GM21717 (cell line): ENCODE results near the gene PACRG.

Experiments used
- ATAC-seq: cut with Tn5 transposase; IDR thresholded peaks from one replicate; pipeline ENCODE4 v1.9.1; 2021; ENCODE audit warnings: mild to moderate bottlenecking, moderate library complexity; ENCODE audit not compliant: unreplicated experiment

Gene PACRG

DNA sequence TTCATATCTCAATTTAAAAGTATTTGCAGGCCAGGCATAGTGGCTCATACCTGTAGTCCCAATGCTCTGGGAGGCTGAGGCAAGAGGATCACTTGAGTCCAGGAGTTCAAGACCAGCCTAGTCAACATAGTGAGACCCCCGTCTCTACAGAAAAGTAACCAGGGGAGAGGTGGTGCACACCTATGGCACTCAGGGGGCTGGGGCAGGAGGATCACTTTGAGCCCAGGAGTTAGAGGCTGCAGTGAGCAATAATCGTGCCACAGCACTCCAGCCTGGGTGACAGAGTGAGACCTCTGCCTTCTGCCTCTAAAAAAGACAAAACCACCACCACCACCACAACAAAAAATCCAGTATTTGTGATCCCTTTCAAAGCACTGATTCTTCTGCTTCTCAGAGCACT, 501.3 kb downstream of the PACRG start:
- no peak for ATAC-seq

- no peak for ATAC-seq
Observed at GRCh38 chr6:163230901-163231300, 503.1 kb downstream of the PACRG start.

- no peak for ATAC-seq
Observed at GRCh38 chr6:163231356-163232014, 503.7 kb downstream of the PACRG start.

- no peak for ATAC-seq
Observed at GRCh38 chr6:163232015-163232523, 504.3 kb downstream of the PACRG start.

DNA sequence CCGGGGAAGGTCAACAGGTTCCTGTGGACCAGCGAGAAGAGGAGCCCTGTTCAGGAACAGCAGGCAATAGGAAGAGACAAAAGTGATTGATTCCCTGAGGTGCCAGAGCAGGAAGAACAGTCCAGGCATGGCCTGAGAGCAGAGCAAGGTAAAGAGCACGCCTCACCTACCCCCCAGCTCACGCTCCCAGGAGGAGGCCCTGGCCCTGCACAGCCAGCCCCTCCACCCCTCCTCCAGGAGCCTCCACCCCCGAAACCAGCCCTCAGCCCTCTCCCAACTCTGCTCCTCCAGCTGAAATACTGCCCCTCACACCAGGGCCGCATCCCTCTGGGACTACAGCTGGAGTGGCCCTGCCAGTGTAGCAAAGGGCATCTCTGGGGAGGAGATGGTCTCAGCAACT, 504.9 kb downstream of the PACRG start:
- ATAC-seq: no peak

DNA sequence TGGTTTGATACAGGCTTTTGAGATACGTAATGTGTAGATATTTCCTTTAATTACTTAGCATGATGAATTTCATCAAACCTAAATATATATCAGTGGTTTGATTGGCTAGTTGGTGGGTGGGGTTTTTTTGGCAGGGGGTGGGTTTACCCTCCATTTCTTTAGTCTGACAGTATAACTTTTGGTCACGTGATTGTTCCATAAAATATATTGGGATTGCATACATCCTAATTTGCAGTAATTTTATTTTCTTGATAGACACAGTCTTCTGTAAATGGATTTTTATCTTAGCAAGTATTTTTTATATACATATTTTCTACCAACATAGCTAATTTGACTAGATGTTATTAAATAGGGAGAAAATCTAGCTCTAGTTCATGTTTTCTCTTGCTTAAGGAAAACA, 509.3 kb downstream of the PACRG start:
- ATAC-seq: no peak

- ATAC-seq: no peak
Observed at GRCh38 chr6:163239572-163240340, 512.0 kb downstream of the PACRG start.

DNA sequence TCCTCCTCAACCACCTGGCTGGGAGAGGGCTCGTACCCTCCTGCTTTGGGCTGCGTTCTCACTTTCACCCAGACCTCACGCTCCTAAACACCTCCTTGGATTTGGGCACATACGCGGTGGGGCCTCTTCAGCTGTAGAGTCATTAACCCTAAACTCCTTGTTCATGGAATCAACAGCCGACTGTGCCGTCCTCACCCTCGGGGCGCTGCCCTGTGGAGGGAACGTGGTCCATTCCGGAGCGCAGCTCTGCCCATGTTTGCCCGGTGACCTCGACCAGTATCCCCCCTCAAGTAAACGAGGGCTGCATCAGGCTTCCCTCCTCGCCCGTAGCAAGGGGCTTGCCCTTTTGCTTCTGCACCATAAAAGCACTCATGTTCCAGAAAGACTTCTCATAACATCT, 512.8 kb downstream of the PACRG start:
- no peak for ATAC-seq

DNA sequence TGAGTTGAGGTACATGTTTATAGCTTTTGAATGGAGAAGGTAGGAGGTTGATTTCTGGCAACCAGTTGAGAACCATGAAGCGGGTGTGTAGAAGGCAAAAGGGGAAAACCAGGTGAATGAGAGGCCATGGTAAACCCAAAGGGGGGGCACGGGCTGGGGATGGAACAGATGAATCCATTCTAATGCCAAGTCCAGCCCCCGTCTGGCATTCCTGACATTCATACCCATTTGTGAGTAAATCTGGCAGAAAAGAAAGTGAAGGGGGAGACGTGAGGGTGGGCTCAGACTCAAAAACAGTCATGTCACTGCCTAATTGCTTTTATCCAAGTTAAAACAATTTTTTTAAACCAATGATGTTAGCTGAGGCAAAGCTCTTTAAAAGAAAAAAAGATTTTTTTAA, 513.9 kb downstream of the PACRG start:
- ATAC-seq: no peak

GRCh38 chr6:163243083-163243482, 515.3 kb downstream of the PACRG start:
- no peak for ATAC-seq

DNA sequence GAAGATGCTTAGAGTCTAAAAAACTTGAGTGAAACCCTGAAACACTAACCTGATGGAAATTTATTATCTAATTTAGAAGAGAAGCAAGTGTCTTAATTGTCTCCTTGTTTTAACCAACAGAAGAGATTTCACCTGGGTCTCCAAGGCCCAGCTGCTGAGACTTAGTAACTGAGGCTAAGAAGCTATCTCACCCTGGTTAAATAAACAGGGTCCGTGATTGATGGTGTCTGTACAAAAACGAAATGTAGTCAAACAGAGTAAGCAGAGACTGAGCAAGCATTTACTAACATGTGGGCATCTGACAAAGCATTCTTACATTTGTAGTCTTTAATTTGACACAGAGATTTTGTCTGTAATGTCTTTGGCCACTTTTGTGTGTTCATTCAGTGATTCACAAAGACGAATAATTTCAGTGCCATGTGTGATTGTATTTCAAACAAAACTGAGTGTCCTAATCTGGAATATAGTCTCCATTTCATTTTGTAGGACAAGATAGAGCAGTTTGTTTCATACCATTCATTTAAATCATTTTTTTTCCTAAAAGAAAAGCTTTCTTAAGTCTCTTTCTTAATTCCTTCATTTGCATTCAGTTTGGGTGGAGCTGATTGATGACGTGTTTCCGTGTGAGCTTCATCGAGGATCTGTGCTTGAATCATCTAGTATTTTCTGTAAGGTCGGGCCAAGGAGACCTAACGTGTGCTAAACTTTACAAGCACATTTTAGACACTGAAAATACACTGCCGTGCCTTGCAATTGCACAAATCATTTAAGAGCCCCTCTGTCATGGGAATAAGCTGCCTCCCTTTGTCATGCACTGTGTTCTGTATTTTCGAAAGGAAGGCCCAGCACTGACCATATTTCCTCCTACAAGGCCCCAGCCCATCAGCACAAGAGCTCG, 516.2 kb downstream of the PACRG start:
- ATAC-seq: no peak

DNA sequence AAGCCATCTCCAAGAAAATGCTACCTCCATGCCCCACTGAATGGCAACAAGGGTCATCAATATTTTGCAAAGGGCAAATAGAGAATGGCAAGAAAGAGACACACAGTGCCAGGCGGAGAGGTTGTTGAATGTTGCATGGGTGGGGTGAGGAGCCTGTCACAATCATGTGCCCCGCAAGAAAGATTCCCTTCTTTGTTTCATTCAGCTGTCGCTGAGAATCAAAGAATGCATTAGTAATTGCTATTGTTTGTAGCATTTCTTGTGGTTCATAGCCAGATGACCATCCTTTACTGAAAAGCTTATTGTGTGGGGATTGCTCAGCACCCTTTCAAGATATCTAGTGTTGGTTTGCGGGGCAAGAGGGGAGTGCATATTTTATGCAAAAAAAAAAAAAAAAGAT, 520.3 kb downstream of the PACRG start:
- no peak for ATAC-seq

- ATAC-seq: no peak
Observed at GRCh38 chr6:163249651-163250101, 521.9 kb downstream of the PACRG start.

GRCh38 chr6:163250116-163250515, 522.3 kb downstream of the PACRG start:
- no peak for ATAC-seq

- no peak for ATAC-seq
Observed at GRCh38 chr6:163252061-163252591, 524.4 kb downstream of the PACRG start.

GRCh38 chr6:163253556-163254213, 525.9 kb downstream of the PACRG start:
- ATAC-seq: no peak

DNA sequence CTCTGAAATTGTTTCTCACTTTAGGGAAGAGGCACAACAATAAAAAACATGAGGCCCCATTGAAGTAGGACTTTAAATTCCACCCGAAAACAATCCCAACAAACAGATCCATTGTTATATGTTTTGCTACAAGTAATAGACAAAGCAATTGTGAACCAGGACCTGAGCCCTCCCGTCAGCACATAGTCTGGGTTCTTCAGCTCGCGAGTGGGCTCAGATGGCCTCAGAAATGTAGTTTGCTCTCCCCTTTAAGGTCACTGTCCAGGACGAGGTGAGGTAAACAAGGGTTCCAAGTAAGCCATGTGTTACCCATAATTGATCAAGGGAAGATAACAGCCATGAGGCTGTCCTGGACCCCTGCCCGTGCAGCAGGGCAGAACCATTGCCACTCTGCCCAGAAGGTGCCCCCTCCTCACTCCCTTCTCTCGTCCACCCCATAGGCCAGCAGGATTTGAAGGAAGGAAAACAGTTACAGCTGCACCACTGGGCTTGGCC, 526.6 kb downstream of the PACRG start:
- no peak for ATAC-seq

DNA sequence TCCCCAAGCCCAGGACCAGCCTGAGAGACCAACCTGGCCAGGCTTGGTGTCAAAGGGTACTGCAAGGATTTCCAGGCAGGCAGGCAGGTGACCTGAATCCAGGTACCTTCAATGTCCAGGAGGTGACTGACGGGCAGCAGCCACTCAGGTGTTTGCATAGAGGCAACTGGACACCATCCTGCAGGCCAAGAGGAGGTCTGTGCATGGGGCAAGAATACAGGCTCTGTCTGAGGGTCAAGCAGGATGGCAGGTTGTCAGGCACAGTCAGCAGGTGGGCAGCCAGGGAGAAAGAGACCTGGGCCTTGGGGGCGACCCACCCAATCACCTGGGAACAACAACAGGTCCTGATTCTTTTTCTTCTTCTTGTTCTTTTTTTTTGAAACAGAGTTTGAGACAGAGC, 527.5 kb downstream of the PACRG start:
- no peak for ATAC-seq

DNA sequence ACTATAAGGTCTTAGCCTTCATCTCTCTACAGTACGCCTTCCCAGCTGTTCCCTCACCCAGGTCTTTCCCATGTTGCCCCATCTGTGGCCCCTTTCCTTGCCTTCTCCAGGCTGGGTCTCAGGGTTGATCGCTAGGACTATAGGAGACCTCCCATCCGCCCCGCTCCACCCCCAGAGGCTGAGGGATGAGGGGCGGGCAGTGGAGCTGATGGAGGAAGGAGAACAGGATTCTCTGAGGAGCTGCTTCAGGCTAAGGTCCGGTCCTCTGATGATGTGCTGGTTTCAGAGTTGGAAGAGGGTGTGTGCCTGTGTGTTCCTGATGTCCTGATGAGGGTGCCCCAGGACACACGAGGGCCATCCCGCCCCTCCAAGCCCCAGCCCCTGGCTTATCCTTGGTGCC, 531.9 kb downstream of the PACRG start:
- ATAC-seq: no peak
